ENCODE results near the gene RAB44. TPM values are rescaled to one million over a fixed set of nuclear protein-coding genes. Genes with fewer than 3 reads are reported as not detected.

RAB44 gene
- total RNA-seq, 1 experiment from 2014 or later, result 0.05 TPM

DNA sequence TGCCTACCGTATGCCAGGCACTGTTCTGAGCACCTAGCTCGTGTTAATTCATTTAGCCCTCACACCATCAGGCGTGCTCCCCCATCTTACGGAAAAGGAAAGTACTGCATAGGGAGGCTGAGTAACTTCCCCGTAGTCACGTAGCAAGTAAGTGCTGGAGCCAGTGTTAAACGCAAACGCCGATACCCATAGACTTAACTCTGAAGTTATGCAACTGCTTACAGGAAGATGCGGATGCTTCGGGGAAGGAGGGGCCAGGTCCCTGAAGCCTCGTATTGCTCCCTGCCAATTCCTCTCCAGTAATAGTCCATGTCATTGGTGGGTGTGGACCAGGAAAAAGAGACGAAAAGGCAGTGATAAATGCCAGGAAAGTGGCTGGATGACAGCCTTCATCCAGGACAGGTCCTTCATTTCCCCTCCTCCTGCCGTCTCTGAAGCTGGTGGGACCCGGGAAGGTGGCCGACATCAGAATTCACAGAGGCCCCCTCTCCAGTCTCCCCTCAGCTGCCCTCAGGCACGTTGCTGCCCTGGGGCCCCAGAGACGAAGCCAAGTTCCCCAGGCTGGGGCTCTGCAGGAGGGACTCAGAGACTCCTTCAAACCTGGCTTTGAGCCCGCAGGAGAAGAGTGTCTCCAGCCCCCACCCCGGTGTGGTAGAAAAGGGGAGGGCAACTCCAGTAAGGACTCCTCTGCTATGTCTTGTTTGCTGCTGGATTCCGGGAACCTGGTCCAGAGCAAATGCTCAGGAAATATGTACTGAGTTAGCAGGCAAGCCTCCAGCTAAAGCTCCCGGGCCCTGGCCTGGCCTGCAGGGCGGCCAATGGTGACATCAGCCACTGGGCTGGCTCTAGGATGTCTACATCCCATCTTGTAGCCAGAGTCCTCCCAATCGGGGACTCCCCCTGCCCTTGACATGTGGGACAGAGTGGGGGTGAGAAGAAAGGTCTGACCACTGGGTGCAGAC is 37.8 kb downstream of the RAB44 start:
- DNase-seq (ENCODE audit: low read depth, low spot score) (no peak), ATAC-seq (no peak)
- Histone ChIP-seq H4K20me1 (ENCODE audit: insufficient read depth) (no peaks in the 10 kb centered on the region), H3K4me1 (ENCODE audit: control insufficient read depth in 1 of 2, insufficient read depth in 2 of 2, low read length in 2 of 2) (no peaks in the 10 kb centered on the region), H3K36me3 (ENCODE audit: control insufficient read depth in 1 of 2, insufficient read depth in 2 of 2, low read length in 2 of 2) (no peaks in the 10 kb centered on the region), H3K9ac (ENCODE audit: low read length) (no peak overlapping the region), H3K79me2 (ENCODE audit: insufficient read depth, low read length) (no peaks in the 10 kb centered on the region), H3K27ac (ENCODE audit: low read depth, low read length) (no peak overlapping the region), H3K27me3 (ENCODE audit: insufficient read depth, low read length) (no peaks in the 10 kb centered on the region), H3K4me2 (ENCODE audit: low read length) (no peak overlapping the region), H2AFZ (ENCODE audit: low read depth, low read length, poor library complexity, severe bottlenecking) (no peak overlapping the region), H3K4me3 (replicated peaks in 1 of 2; ENCODE audit: low read depth in 1 of 2, low read length in 2 of 2) (no peak overlapping the region), H3K9me2 (ENCODE audit: insufficient read depth) (no peaks in the 10 kb centered on the region), H3K9me3 (ENCODE audit: control insufficient read depth in 1 of 2, insufficient read depth in 1 of 2, low read depth in 1 of 2, low read length in 2 of 2) (no peaks in the 10 kb centered on the region)
- POLR2A ChIA-PET, result no interaction called here
- TF ChIP-seq EGR1 (IDR thresholded peaks at IDR 0.05; ENCODE audit: low read depth) (no peak), ELF1 (IDR thresholded peaks at IDR 0.05; ENCODE audit: borderline replicate concordance, low read depth) (no peak), ZFX (IDR thresholded peaks at IDR 0.05) (no peak), CEBPB (IDR thresholded peaks at IDR 0.05; ENCODE audit: low read depth) (no peak), EZH2 (IDR thresholded peaks at IDR 0.05) (no peak), POLR2A (IDR thresholded peaks at IDR 0.05; ENCODE audit: borderline replicate concordance, extremely low read depth, insufficient read depth, insufficient read length) (no peak), SRF (IDR thresholded peaks at IDR 0.05; ENCODE audit: low read depth) (no peak), SP1 (IDR thresholded peaks at IDR 0.05; ENCODE audit: low read depth) (no peak), ZNF274 (IDR thresholded peaks at IDR 0.05; ENCODE audit: low read depth, low read length) (no peak), SIN3A (IDR thresholded peaks at IDR 0.05; ENCODE audit: low read depth) (no peak), POLR2AphosphoS5 (IDR thresholded peaks at IDR 0.05; ENCODE audit: low read depth, low read length) (no peak), RAD21 (IDR thresholded peaks at IDR 0.05; ENCODE audit: low read depth) (no peak), JUND (IDR thresholded peaks at IDR 0.05) (no peak), TCF7L2 (IDR thresholded peaks at IDR 0.05; ENCODE audit: borderline replicate concordance, extremely low read depth, insufficient read depth, insufficient read length) (no peak)
- TF ChIP-seq, protein P1, sequence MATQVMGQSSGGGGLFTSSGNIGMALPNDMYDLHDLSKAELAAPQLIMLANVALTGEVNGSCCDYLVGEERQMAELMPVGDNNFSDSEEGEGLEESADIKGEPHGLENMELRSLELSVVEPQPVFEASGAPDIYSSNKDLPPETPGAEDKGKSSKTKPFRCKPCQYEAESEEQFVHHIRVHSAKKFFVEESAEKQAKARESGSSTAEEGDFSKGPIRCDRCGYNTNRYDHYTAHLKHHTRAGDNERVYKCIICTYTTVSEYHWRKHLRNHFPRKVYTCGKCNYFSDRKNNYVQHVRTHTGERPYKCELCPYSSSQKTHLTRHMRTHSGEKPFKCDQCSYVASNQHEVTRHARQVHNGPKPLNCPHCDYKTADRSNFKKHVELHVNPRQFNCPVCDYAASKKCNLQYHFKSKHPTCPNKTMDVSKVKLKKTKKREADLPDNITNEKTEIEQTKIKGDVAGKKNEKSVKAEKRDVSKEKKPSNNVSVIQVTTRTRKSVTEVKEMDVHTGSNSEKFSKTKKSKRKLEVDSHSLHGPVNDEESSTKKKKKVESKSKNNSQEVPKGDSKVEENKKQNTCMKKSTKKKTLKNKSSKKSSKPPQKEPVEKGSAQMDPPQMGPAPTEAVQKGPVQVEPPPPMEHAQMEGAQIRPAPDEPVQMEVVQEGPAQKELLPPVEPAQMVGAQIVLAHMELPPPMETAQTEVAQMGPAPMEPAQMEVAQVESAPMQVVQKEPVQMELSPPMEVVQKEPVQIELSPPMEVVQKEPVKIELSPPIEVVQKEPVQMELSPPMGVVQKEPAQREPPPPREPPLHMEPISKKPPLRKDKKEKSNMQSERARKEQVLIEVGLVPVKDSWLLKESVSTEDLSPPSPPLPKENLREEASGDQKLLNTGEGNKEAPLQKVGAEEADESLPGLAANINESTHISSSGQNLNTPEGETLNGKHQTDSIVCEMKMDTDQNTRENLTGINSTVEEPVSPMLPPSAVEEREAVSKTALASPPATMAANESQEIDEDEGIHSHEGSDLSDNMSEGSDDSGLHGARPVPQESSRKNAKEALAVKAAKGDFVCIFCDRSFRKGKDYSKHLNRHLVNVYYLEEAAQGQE (IDR thresholded peaks at IDR 0.05; ENCODE audit: low read depth), result no peak
- TF ChIP-seq, protein P2, sequence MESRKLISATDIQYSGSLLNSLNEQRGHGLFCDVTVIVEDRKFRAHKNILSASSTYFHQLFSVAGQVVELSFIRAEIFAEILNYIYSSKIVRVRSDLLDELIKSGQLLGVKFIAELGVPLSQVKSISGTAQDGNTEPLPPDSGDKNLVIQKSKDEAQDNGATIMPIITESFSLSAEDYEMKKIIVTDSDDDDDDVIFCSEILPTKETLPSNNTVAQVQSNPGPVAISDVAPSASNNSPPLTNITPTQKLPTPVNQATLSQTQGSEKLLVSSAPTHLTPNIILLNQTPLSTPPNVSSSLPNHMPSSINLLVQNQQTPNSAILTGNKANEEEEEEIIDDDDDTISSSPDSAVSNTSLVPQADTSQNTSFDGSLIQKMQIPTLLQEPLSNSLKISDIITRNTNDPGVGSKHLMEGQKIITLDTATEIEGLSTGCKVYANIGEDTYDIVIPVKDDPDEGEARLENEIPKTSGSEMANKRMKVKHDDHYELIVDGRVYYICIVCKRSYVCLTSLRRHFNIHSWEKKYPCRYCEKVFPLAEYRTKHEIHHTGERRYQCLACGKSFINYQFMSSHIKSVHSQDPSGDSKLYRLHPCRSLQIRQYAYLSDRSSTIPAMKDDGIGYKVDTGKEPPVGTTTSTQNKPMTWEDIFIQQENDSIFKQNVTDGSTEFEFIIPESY (IDR thresholded peaks at IDR 0.05; ENCODE audit: extremely low read depth, insufficient replicate concordance, low read length), result no peak
- intact Hi-C loops (cut with micrococcal nuclease), result no loop called here
- RAD21 ChIA-PET (ENCODE audit: low non-redundant PET in 1 of 2, low total read pairs in 2 of 2, uncharacterized antibody in 2 of 2, unreplicated experiment in 2 of 2), result no interaction called here
- no TSS peak for BruUV-seq (replicated peaks)
- CTCF ChIA-PET, result interaction anchor here (1.3 to 1.4 kb wide), 2 partner anchors 11 to 121 kb away, joined by 3 read pairs; no protein-coding TSS in a partner anchor

Data from HCT116 (cell line).